ENCODE data around the gene TMEM51. TPM values are rescaled to one million over a fixed set of nuclear protein-coding genes. Genes with fewer than 3 reads are reported as not detected.

TMEM51 gene
- total RNA-seq, 4 donors from 2014 or later, result 9.3 to 14.1 (median 11.6) TPM

DNA sequence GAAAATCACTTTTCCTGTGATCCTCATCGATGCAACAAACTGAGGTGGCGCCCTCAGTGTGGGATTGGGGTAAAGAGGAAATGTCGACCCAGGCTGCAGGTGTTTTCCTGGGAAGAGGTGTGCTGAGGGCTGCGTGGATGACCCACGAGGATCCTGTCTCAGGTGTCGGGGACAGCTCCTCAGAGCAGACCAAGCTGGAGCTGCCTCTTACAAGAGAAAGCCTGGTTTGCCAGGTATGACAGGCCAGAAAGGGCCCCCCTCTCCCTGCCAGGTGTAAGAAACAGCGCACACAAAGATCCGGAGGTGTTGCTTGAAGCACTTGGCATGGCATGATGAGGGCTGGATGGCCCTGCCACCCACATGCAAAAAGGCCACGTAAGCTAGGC is 106.1 kb downstream of the TMEM51 start:
- Histone ChIP-seq H3K36me3 (no peaks in the 10 kb centered on the region), H3K9me3 (peaks cover 0 to 1% (median 0%) of the 10 kb centered on the region in 4 donors), H3K27ac (peak overlapping the region in 1 of 4 donors; percentile 28), H3K27me3 (no peaks in the 10 kb centered on the region), H3K4me3 (no peak overlapping the region), H3K4me1 (peaks cover 0 to 5% (median 0%) of the 10 kb centered on the region in 4 donors)
- DNase-seq (ENCODE audit: low spot score in 2 of 2), result no peak
- no peak for TF ChIP-seq EP300 (IDR thresholded peaks at IDR 0.05)
- no peak for TF ChIP-seq POLR2A (IDR thresholded peaks at IDR 0.05)
- TF ChIP-seq, protein P1, sequence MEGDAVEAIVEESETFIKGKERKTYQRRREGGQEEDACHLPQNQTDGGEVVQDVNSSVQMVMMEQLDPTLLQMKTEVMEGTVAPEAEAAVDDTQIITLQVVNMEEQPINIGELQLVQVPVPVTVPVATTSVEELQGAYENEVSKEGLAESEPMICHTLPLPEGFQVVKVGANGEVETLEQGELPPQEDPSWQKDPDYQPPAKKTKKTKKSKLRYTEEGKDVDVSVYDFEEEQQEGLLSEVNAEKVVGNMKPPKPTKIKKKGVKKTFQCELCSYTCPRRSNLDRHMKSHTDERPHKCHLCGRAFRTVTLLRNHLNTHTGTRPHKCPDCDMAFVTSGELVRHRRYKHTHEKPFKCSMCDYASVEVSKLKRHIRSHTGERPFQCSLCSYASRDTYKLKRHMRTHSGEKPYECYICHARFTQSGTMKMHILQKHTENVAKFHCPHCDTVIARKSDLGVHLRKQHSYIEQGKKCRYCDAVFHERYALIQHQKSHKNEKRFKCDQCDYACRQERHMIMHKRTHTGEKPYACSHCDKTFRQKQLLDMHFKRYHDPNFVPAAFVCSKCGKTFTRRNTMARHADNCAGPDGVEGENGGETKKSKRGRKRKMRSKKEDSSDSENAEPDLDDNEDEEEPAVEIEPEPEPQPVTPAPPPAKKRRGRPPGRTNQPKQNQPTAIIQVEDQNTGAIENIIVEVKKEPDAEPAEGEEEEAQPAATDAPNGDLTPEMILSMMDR (IDR thresholded peaks at IDR 0.05), result no peak
- 88% methylated on average over 9 of the region's 9 CpGs for WGBS, 2 donors

DNA sequence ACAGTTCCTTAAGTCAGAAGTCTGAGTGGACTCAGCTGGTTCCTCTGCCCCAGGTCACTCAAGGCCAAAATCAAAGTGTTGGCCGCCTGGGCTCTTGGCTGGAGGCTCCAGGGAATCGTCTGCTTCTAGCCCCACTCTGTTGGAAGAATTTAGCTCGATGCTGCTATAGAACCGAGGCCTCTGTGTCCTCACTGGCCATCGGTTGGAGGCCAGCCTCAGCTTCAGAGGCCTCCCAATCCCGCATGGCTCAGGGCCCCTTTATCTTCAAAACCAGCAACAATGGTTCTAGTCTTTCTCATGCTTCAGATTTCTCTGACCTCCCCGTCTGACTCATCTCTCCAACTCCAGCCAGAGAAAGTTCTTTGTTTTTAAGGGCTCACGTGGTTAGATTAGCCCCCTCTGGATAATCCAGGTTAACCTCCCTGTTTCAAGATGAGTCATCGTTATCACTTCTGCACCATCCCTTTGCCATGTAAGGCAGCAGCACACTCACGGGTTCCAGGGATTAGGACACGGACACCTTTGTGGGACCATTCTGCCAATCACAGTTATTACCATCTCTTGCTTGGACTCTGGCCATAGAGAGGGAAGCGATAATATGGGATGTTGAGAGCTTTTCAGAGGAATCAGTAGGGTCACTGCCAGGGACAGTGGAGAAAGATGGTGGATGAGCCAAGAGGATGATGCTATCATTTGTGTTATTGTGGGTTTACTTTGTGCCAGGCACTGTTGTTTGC is 107.0 kb downstream of the TMEM51 start:
- 51 to 54% methylated on average over 12 of the region's 12 CpGs for WGBS, 2 donors
- H3K27ac ChIP-seq, result peak overlapping the region in 1 of 4 donors; percentile 59
- no peak for DNase-seq (ENCODE audit: low spot score in 2 of 2)

DNA sequence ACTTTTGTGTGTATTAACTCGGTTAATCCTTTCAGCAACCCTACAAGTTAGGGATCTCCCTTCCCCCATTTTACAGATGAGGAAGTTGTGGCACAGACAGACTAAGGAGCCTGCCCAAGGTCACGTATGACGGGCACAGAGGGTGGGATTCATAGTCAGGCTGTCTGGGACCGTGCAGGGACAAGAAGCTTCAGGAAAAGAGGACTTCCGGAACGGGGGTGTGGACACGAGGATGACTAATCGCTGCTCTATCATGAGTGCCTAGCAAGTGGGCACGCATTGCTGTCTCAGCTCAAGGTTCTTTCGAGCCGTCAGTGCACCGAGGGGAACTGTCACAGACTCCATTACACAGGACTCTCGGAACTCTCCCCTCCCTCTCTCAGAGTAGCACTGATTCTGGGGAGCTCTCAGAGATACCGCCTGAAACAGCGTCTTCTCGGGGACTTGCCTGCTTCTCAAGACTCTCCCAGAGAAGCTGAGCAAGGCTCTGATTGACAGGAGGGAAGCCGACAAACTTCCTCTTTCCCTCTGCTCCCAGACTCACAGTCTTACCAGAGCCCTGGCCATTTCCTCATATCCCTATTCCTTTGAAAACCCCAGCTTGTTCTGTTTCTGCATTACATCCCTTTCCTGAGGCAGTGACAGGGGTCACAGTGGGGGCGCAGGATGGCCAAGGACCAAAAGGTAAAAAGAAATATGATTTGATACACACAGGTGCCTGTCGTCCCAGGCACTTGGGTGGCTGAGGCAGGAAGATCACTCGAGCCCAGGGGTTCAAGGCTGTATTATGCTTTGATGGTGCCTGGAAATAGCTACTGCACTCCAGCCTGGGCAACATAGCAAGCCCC is 107.8 kb downstream of the TMEM51 start:
- Histone ChIP-seq H3K27me3 (no peaks in the 10 kb centered on the region), H3K4me3 (no peak overlapping the region), H3K27ac (peak overlapping the region in 2 of 4 donors; percentile 34 to 59), H3K36me3 (no peaks in the 10 kb centered on the region), H3K4me1 (peaks cover 0 to 5% (median 0%) of the 10 kb centered on the region in 4 donors), H3K9me3 (peaks cover 0 to 11% (median 0%) of the 10 kb centered on the region in 4 donors)
- DNase-seq (ENCODE audit: low spot score in 2 of 2), result peak in 1 of 2 donors; percentile 43
- TF ChIP-seq, protein P1 (IDR thresholded peaks at IDR 0.05), result no peak
- TF ChIP-seq EP300 (IDR thresholded peaks at IDR 0.05), result peak in 1 of 2 donors; percentile 51
- WGBS, 2 donors, result 53 to 64% methylated on average over 20 of the region's 20 CpGs

More for the DNA sequence above, 107.0 kb downstream of the TMEM51 start:
- TF ChIP-seq EP300 (IDR thresholded peaks at IDR 0.05) (no peak), POLR2A (IDR thresholded peaks at IDR 0.05) (no peak)
- TF ChIP-seq, protein P1 (IDR thresholded peaks at IDR 0.05), result no peak
- Histone ChIP-seq H3K4me1 (peaks cover 0 to 5% (median 0%) of the 10 kb centered on the region in 4 donors), H3K27me3 (no peaks in the 10 kb centered on the region), H3K36me3 (no peaks in the 10 kb centered on the region), H3K4me3 (no peak overlapping the region), H3K9me3 (peaks cover 0 to 11% (median 0%) of the 10 kb centered on the region in 4 donors)

DNA sequence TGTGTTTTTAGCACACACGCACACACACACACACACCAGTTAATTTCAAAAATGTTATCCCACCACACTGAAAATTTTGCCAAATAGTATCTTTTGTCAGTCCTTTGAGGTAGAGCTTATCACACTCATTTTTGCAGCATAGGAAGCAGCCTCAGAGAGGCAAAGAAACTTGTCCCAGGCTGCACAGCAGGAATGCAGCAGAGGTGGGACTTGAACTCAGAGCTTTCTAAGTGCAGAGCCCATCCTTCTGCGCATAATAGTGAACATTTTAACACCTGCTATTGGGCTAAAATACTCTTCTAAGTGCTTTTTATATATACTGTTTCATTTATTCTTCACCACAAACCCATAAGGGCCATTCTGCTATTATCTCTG is 108.4 kb downstream of the TMEM51 start:
- no peak for DNase-seq (ENCODE audit: low spot score in 2 of 2)
- peak overlapping the region in 1 of 4 donors; percentile 48 for H3K27ac ChIP-seq

More for the DNA sequence above, 108.4 kb downstream of the TMEM51 start:
- Histone ChIP-seq H3K9me3 (peaks cover 0 to 11% (median 0%) of the 10 kb centered on the region in 4 donors), H3K36me3 (no peaks in the 10 kb centered on the region), H3K4me3 (no peak overlapping the region), H3K27me3 (no peaks in the 10 kb centered on the region), H3K4me1 (peaks cover 0 to 5% (median 0%) of the 10 kb centered on the region in 4 donors)
- 91 to 95% methylated on average over 2 of the region's 2 CpGs for WGBS, 2 donors
- no peak for TF ChIP-seq POLR2A (IDR thresholded peaks at IDR 0.05)
- TF ChIP-seq EP300 (IDR thresholded peaks at IDR 0.05), result no peak
- TF ChIP-seq, protein P1 (IDR thresholded peaks at IDR 0.05), result no peak

Measured in tibial nerve (tissue), 4 donors.